Measurements from ENCODE around the gene DOCK3. TPM values are rescaled to one million over a fixed set of nuclear protein-coding genes. Genes with fewer than 3 reads are reported as not detected.
"Not testable (repeated sequence)": the region's sequence is repeated elsewhere in the genome, so short reads cannot be mapped to it uniquely, and the experiment has no call there.

Gene DOCK3
- total and polyA plus RNA-seq, 2 donors: 0.66 to 1.7 TPM

DNA sequence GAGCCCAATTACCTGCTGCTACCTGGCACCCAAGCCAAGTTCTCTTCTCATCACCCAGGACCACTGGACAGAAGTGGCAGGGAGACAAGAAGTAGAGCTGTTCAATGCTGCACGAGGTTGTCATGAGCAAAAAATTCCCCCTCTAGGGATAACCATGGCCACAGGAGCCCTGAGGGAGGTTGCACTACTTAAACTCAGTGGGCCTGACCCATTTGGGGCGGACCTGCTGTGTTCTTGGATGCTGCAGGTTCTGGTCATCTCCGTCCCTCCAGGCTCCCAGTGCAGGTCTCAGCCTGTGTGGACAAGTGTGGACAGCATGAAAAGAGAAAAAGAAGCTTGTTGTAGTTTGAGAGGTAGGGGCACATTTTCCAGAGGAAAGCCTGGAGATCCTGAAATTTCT lies 684.3 kb downstream of the DOCK3 start:
- no peak overlapping the region for H3K4me3 ChIP-seq (ENCODE audit: low read depth, low read length)
- no peak overlapping the region for H3K27ac ChIP-seq (ENCODE audit: low read depth)
- H3K4me1 ChIP-seq (ENCODE audit: insufficient read depth): no peaks in the 10 kb centered on the region
- no peaks in the 10 kb centered on the region for H3K36me3 ChIP-seq (ENCODE audit: insufficient read depth)
- DNase-seq (ENCODE audit: extremely low spot score): no peak
- 74% methylated on average over 3 of the region's 3 CpGs for WGBS

DNA sequence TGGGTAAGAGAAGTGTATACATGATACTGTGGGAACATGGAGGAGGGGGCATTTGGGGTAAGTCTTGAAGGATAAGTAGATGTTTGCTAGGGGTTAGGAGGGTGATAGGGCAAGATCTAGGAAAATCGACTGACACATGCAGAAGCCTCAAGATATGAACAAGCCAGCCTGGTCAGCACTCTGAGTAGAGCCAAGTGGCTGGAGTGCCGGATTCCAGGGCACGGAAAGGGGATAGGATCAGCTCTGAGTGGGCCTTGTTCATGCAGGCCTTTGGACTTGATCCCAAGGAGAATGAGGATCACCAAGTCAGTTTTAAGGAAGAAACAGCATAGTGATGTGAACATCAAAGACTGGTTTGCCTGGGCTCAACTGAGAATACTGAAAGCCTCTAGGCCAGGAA lies 686.1 kb downstream of the DOCK3 start:
- H3K4me1 ChIP-seq (ENCODE audit: insufficient read depth): no peaks in the 10 kb centered on the region
- 89% methylated on average over 3 of the region's 3 CpGs for WGBS
- no peak overlapping the region for H3K4me3 ChIP-seq (ENCODE audit: low read depth, low read length)
- no peak for DNase-seq (ENCODE audit: extremely low spot score)
- no peaks in the 10 kb centered on the region for H3K36me3 ChIP-seq (ENCODE audit: insufficient read depth)
- H3K27ac ChIP-seq (ENCODE audit: low read depth): no peak overlapping the region

DNA sequence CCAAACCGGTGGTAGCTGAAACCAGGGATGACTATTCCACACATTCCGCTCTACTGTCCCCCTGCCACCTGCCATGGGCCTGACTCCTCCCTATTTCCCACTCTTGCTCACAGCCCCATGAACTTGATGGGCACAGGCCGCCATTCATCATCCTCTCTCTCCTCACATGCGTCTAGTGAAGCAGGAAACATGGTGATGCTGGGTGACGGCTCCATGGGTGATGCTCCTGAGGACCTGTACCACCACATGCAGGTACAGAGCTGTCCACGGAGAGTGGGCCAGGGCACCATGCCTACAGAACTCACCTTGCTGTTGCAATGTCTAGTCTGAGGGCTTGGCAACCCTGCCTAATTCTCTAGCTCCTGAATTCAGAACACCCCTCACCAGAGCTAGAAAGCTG lies 687.0 kb downstream of the DOCK3 start:
- no peak overlapping the region for H3K27ac ChIP-seq (ENCODE audit: low read depth)
- H3K4me1 ChIP-seq (ENCODE audit: insufficient read depth): no peaks in the 10 kb centered on the region
- DNase-seq (ENCODE audit: extremely low spot score): no peak
- no peaks in the 10 kb centered on the region for H3K36me3 ChIP-seq (ENCODE audit: insufficient read depth)
- 90% methylated on average over 6 of the region's 6 CpGs for WGBS
- no peak overlapping the region for H3K4me3 ChIP-seq (ENCODE audit: low read depth, low read length)

DNA sequence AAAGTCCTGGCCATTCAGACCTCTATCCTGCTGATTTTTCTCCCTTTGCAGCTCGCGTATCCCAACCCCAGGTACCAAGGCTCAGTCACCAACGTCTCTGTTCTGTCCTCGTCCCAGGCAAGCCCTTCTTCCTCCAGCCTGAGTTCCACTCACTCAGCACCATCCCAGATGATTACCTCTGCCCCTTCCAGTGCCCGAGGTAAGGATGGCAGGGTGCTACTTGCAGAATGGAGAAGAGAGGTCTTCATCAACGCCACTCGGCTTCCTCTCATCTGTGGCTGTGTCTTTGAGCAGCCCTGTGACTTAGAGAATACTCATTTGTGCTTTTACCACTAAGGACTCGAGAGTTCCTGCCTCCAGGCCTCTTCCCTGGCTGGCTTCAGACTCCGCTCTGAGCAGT lies 687.7 kb downstream of the DOCK3 start:
- Histone ChIP-seq H3K4me3 (ENCODE audit: low read depth, low read length) (no peak overlapping the region), H3K4me1 (ENCODE audit: insufficient read depth) (no peaks in the 10 kb centered on the region), H3K27ac (ENCODE audit: low read depth) (no peak overlapping the region), H3K36me3 (ENCODE audit: insufficient read depth) (no peaks in the 10 kb centered on the region)
- no peak for DNase-seq (ENCODE audit: extremely low spot score)
- WGBS: 84% methylated on average over 9 of the region's 9 CpGs

DNA sequence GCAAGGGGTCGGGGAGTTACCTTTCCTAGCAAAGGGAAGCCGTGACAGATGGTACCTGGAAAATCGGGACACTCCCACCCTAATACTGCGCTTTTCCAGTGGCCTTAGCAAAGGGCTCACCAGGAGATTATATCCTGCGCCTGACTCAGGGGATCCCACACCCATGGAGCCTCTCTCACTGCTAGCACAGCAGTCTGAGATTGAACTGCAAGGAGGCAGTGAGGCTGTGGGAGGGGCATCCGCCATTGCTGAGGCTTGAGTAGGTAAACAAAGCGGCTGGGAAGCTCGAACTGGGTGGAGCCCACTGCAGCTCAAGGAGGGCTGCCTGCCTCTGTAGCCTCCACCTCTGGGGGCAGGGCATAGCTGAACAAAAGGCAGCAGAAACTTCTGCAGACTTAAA lies 693.5 kb downstream of the DOCK3 start:
- WGBS: 90% methylated on average over 8 of the region's 8 CpGs
- DNase-seq (ENCODE audit: extremely low spot score); H3K4me3 ChIP-seq (ENCODE audit: low read depth, low read length); H3K4me1 ChIP-seq (ENCODE audit: insufficient read depth); H3K36me3 ChIP-seq (ENCODE audit: insufficient read depth); H3K27ac ChIP-seq (ENCODE audit: low read depth): not testable (repeated sequence)

DNA sequence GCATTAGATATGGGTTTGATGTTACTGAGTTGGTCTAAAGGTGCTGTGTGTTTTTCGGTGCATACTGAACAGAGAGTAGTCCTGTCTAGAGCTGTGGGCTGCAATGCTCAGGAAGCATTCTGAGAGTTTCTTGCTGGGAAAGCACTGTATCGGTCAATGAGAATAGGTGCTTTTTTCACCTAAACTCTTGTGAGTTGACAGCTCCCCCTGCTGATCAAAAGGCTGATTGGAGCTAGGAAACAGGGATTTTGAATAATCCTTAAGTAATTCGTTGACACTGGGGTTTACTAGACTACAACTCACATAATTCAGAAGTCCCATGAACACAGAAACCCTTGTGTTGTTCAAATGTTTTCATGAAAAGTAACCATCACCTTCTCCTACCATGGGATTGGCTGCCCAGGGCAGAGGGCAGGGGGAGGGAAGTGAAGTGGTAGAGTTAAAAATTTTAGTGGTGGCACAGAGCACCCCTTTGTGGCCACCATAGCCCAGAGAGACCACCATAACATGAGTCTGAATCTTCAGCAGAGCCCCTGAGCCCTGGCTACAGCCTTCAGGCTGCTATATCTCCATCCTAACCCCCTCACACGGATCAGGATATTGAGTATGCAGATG lies 697.3 kb downstream of the DOCK3 start:
- Histone ChIP-seq H3K36me3 (ENCODE audit: insufficient read depth) (no peaks in the 10 kb centered on the region), H3K4me1 (ENCODE audit: insufficient read depth) (no peaks in the 10 kb centered on the region), H3K4me3 (ENCODE audit: low read depth, low read length) (no peak overlapping the region), H3K27ac (ENCODE audit: low read depth) (no peak overlapping the region)
- DNase-seq (ENCODE audit: extremely low spot score): no peak
- 25% methylated on average over 4 of the region's 4 CpGs for WGBS

DNA sequence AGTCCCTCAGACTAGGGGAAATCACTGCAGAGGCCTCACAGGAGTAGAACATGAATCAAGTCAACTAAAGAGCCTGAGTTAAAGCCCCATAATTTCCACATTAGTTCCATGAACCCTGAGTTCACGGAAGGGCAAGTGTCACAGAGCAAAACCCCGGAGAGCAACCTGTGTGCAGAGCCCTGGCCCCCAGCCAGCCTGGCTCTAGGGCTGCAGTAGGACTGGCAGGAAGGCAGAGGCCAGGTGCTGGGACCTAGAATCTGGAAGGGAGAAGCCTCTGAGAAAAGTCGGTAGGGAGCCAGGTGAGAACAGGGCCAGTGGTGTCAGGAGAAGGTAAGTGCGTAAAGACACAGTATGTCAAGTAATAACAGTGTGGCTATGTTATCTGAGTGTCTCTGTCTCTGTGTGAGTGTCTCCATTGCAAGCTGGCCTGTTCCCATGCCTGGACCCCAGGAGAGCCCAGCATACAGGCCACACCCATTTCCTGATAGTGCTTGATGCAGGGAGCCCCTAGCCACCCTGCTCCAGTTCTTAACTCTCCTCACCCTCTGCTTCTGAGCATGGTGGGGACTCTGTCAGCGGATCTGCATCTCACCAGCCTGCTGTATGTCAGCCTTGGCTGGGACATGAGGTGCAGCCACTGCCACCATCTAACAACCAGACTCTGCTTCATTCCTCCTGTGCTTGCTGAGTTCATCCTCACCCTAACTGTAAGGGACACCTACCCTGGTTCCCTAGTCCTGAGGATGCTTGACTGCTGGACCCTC lies 699.1 kb downstream of the DOCK3 start:
- no peak for DNase-seq (ENCODE audit: extremely low spot score)
- no peak overlapping the region for H3K4me3 ChIP-seq (ENCODE audit: low read depth, low read length)
- H3K27ac ChIP-seq (ENCODE audit: low read depth): no peak overlapping the region
- H3K4me1 ChIP-seq (ENCODE audit: insufficient read depth): no peaks in the 10 kb centered on the region
- WGBS: 81% methylated on average over 5 of the region's 5 CpGs
- no peaks in the 10 kb centered on the region for H3K36me3 ChIP-seq (ENCODE audit: insufficient read depth)

DNA sequence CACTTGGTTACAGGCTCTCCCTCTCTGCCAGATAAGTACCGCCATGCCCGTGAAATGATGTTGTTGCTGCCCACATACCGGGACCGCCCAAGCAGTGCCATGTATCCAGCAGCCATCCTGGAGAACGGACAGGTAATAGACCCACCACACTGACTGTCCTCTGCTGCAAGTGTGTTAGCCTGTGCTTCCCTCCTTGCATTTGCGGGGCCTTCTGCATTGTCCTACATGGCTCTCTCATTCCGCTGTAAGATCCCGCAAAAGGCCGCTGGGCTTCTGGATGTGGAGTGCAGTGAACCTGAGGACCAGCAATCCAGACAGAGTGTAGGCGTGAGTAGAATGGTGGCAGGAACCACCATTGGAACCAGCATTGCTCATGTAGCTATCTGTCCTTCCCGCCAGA lies 699.7 kb downstream of the DOCK3 start:
- no peak for DNase-seq (ENCODE audit: extremely low spot score)
- WGBS: 92% methylated on average over 11 of the region's 11 CpGs

DNA sequence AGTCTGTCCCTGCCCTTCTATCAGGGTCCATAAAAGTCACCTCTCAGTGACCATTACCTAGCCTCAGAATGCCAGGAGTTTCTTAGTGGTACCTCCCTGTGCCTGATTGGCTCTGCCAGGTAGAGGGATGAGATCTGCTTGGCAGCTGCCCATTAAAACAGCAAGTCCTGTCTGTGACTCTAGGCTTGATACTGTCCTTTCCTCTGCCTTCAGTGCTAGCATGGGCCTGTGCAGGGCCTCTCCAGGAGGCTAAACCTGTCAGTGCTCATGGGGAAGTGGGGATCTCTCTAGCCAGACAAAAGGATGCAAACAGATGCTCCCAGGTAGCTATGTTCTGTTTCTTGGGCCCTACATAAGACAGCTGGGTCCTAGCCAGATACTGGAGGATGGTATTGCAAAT lies 700.4 kb downstream of the DOCK3 start:
- Histone ChIP-seq H3K27ac (ENCODE audit: low read depth) (no peak overlapping the region), H3K36me3 (ENCODE audit: insufficient read depth) (no peaks in the 10 kb centered on the region), H3K4me3 (ENCODE audit: low read depth, low read length) (no peak overlapping the region), H3K4me1 (ENCODE audit: insufficient read depth) (no peaks in the 10 kb centered on the region)
- no peak for DNase-seq (ENCODE audit: extremely low spot score)

More for the DNA sequence above, 699.7 kb downstream of the DOCK3 start:
- Histone ChIP-seq H3K4me3 (ENCODE audit: low read depth, low read length) (no peak overlapping the region), H3K36me3 (ENCODE audit: insufficient read depth) (no peaks in the 10 kb centered on the region), H3K27ac (ENCODE audit: low read depth) (no peak overlapping the region), H3K4me1 (ENCODE audit: insufficient read depth) (no peaks in the 10 kb centered on the region)

DNA sequence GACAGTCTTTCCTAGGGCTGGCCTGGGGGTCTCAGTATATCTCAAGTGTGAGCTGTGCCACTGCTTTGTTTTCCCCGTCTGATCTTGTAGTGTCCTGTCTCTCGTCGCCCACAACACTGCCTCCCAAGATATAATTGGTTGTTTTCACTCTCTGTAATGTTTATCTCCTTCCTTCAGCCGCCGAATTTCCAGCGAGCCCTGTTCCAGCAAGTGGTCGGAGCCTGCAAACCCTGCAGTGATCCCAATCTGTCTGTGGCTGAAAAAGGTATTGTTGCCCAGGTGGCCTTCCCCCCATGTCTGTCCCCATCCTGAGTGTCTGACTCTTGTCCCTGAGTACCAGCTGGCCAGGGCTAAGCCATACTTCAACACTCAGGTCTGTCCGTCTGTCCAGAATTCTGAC lies 700.8 kb downstream of the DOCK3 start:
- no peak overlapping the region for H3K27ac ChIP-seq (ENCODE audit: low read depth)
- WGBS: 69% methylated on average over 8 of the region's 8 CpGs
- no peaks in the 10 kb centered on the region for H3K4me1 ChIP-seq (ENCODE audit: insufficient read depth)
- no peaks in the 10 kb centered on the region for H3K36me3 ChIP-seq (ENCODE audit: insufficient read depth)
- no peak for DNase-seq (ENCODE audit: extremely low spot score)
- H3K4me3 ChIP-seq (ENCODE audit: low read depth, low read length): no peak overlapping the region

DNA sequence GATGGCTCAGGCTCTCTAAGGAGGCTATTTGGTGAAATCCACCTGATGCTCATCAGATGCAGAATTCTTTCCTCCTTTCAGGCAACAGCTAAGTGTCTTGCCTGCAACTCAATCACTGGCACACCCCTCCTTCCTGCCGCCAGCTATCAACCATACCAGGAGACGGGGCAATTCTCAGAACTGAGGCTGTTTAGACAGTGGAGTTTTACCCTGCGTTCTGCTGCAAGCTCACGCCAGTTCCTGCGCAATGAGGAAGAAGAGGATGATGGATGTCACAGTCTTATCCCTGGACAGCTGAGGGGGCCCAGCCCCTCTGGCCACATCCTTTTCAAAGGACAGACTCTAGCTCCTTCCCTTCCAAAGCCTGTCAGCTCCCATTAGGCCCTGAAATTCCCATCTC lies 703.3 kb downstream of the DOCK3 start:
- no peaks in the 10 kb centered on the region for H3K4me1 ChIP-seq (ENCODE audit: insufficient read depth)
- no peak for DNase-seq (ENCODE audit: extremely low spot score)
- H3K27ac ChIP-seq (ENCODE audit: low read depth): no peak overlapping the region
- H3K36me3 ChIP-seq (ENCODE audit: insufficient read depth): no peaks in the 10 kb centered on the region
- 78% methylated on average over 5 of the region's 5 CpGs for WGBS
- no peak overlapping the region for H3K4me3 ChIP-seq (ENCODE audit: low read depth, low read length)

DNA sequence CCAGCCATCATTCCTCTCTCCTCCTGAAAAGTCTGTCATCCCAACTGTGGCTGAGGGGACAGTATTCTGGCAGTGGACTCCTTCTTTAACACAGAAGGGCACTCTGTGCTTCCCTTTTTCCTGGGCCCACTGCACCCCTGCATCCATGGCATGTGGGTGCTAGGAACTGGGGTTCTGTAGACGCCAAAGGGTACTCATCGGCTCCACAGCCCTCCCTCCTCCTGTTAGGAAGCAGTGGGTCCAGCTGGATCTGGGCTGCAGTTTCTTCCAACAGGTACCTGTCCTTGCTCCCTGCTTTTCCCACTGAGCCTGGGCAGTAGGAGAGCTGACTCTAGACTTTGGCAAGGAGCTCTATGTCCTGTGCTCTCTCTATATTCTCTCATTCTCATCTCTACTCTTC lies 704.0 kb downstream of the DOCK3 start:
- H3K27ac ChIP-seq (ENCODE audit: low read depth): no peak overlapping the region
- 81% methylated on average over 2 of the region's 2 CpGs for WGBS
- H3K36me3 ChIP-seq (ENCODE audit: insufficient read depth): no peaks in the 10 kb centered on the region
- H3K4me3 ChIP-seq (ENCODE audit: low read depth, low read length): no peak overlapping the region
- DNase-seq (ENCODE audit: extremely low spot score): no peak
- no peaks in the 10 kb centered on the region for H3K4me1 ChIP-seq (ENCODE audit: insufficient read depth)

DNA sequence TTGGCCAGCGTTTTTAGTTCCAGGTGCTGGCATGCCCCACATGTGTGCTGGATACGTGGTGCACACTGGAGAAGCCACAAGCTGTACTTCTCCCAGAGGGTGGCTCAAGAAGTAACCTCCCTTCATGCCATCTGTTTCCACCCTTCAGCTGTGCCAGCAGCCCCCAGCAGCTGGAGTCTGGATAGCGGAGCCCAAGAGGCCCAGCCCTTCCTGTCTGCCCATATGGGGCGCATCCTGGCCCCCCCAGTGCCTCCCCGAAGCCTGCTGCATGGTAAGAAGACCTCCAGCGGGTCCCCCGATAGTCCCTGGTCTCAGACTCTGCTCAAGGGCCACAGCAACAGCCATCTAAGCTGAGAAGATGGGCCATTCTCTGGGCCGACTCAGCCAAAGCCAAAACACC lies 704.6 kb downstream of the DOCK3 start:
- no peak for DNase-seq (ENCODE audit: extremely low spot score)
- Histone ChIP-seq H3K27ac (ENCODE audit: low read depth) (no peak overlapping the region), H3K4me1 (ENCODE audit: insufficient read depth) (no peaks in the 10 kb centered on the region), H3K36me3 (ENCODE audit: insufficient read depth) (no peaks in the 10 kb centered on the region), H3K4me3 (ENCODE audit: low read depth, low read length) (no peak overlapping the region)
- 66% methylated on average over 8 of the region's 8 CpGs for WGBS

DNA sequence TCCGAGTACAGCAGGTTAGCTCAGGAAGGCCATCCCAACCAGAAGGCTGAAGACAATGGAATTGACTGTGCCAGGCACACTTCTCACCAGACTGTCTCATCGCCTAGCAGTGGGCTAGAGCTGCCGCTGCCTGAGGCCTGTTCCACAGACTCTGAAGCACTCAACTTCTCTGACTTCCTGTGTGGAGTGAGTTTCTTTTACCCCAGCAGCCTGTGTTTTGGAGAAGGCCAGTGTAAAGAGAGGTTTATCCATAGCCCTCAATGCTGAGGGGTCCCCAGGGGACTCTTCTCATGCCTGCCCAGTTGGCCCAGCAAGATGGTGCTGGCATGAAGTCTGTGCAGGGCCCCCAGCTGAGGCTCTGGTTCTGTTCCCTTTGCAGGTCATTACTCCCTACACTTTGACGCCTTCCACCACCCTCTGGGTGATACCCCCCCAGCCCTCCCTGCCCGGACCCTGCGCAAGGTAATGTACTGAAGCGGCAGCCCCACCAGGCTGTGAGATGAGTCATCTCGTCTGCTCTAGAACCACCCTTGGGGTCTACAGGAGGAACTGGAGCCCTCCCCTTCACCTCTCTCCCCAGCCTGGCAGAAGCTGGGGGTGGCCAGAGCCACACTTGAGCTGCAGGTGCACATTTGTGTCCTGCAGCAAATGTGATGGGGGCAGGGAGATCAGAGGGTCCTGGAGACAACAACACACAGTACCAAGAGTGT lies 705.2 kb downstream of the DOCK3 start:
- Histone ChIP-seq H3K4me1 (ENCODE audit: insufficient read depth) (no peaks in the 10 kb centered on the region), H3K4me3 (ENCODE audit: low read depth, low read length) (no peak overlapping the region), H3K36me3 (ENCODE audit: insufficient read depth) (no peaks in the 10 kb centered on the region), H3K27ac (ENCODE audit: low read depth) (no peak overlapping the region)
- DNase-seq (ENCODE audit: extremely low spot score): no peak
- 85% methylated on average over 8 of the region's 8 CpGs for WGBS

Measured in urinary bladder (tissue), 4 donors.